ENCODE results near the gene CFTR. TPM values are rescaled to one million over a fixed set of nuclear protein-coding genes. Genes with fewer than 3 reads are reported as not detected.

Gene CFTR
- polyA plus RNA-seq, 1 donor (not counting 4 experiments of a cell fraction or from before 2014, with no cell fraction given), result not detected

GRCh38 chr7:117597755-117598154 is 117.9 kb downstream of the CFTR start:
- no peak overlapping the region for H3K27ac ChIP-seq (ENCODE audit: control insufficient read depth, insufficient read depth, low read length)
- H3K4me2 ChIP-seq (ENCODE audit: control insufficient read depth, extremely low read depth, insufficient read depth, low read depth, low read length), result no peak overlapping the region
- no peak overlapping the region for H3K4me3 ChIP-seq (ENCODE audit: control insufficient read depth in 2 of 3, extremely low read depth in 1 of 3, insufficient read depth in 2 of 3, low read depth in 1 of 3, low read length in 3 of 3)
- no peaks in the 10 kb centered on the region for H3K9me1 ChIP-seq (ENCODE audit: control insufficient read depth, extremely low read depth, insufficient read depth, low read length)
- H3K9ac ChIP-seq (ENCODE audit: control insufficient read depth, extremely low read depth, insufficient read depth, low read length), result no peak overlapping the region
- dilution Hi-C loops (cut with MboI; ENCODE audit: extremely low pct_ligation_motif_present, low sequenced_read_pairs), result no loop called here
- no peak overlapping the region for H2AFZ ChIP-seq (ENCODE audit: control insufficient read depth, low read length)
- no peaks in the 10 kb centered on the region for H3K79me2 ChIP-seq (ENCODE audit: control insufficient read depth, insufficient read depth, low read length)
- FAIRE-seq, result no peak
- DNase-seq (ENCODE audit: low read depth, low spot score), result no peak
- H3K4me1 ChIP-seq (ENCODE audit: control insufficient read depth, extremely low read depth, insufficient read depth, low read length), result no peaks in the 10 kb centered on the region
- TF ChIP-seq EZH2 (IDR thresholded peaks at IDR 0.05; ENCODE audit: low read length), result no peak
- H3K27me3 ChIP-seq (ENCODE audit: control insufficient read depth, extremely low read depth, insufficient read depth, low read length), result no peaks in the 10 kb centered on the region
- H4K20me1 ChIP-seq (ENCODE audit: control insufficient read depth, extremely low read depth, insufficient read depth, low read length), result no peaks in the 10 kb centered on the region
- no peaks in the 10 kb centered on the region for H3K36me3 ChIP-seq (ENCODE audit: control insufficient read depth in 2 of 2, extremely low read depth in 1 of 2, insufficient read depth in 2 of 2, low read length in 2 of 2)
- H3K9me3 ChIP-seq (ENCODE audit: control insufficient read depth, low read depth, low read length), result no peaks in the 10 kb centered on the region

- H2AFZ ChIP-seq (ENCODE audit: control insufficient read depth, low read length), result no peak overlapping the region
- no peaks in the 10 kb centered on the region for H3K36me3 ChIP-seq (ENCODE audit: control insufficient read depth in 2 of 2, extremely low read depth in 1 of 2, insufficient read depth in 2 of 2, low read length in 2 of 2)
- no peaks in the 10 kb centered on the region for H3K4me1 ChIP-seq (ENCODE audit: control insufficient read depth, extremely low read depth, insufficient read depth, low read length)
- no peaks in the 10 kb centered on the region for H3K9me3 ChIP-seq (ENCODE audit: control insufficient read depth, low read depth, low read length)
- no peak for FAIRE-seq
- TF ChIP-seq CTCF (optimal IDR thresholded peaks at IDR 0.05 in 1 of 3, IDR thresholded peaks at IDR 0.05 in 1 of 3, conservative IDR thresholded peaks at IDR 0.05 in 1 of 3; ENCODE audit: extremely low read depth in 1 of 3, insufficient read depth in 2 of 3, low read length in 3 of 3), result no peak
- TF ChIP-seq EZH2 (IDR thresholded peaks at IDR 0.05; ENCODE audit: low read length), result no peak
- H3K4me2 ChIP-seq (ENCODE audit: control insufficient read depth, extremely low read depth, insufficient read depth, low read depth, low read length), result no peak overlapping the region
- no peak overlapping the region for H3K4me3 ChIP-seq (ENCODE audit: control insufficient read depth in 2 of 3, extremely low read depth in 1 of 3, insufficient read depth in 2 of 3, low read depth in 1 of 3, low read length in 3 of 3)
- H4K20me1 ChIP-seq (ENCODE audit: control insufficient read depth, extremely low read depth, insufficient read depth, low read length), result no peaks in the 10 kb centered on the region
- H3K9ac ChIP-seq (ENCODE audit: control insufficient read depth, extremely low read depth, insufficient read depth, low read length), result no peak overlapping the region
- H3K27me3 ChIP-seq (ENCODE audit: control insufficient read depth, extremely low read depth, insufficient read depth, low read length), result no peaks in the 10 kb centered on the region
- DNase-seq (ENCODE audit: low read depth, low spot score), result no peak
- H3K9me1 ChIP-seq (ENCODE audit: control insufficient read depth, extremely low read depth, insufficient read depth, low read length), result no peaks in the 10 kb centered on the region
- H3K27ac ChIP-seq (ENCODE audit: control insufficient read depth, insufficient read depth, low read length), result no peak overlapping the region
- dilution Hi-C loops (cut with MboI; ENCODE audit: extremely low pct_ligation_motif_present, low sequenced_read_pairs), result no loop called here
- no peaks in the 10 kb centered on the region for H3K79me2 ChIP-seq (ENCODE audit: control insufficient read depth, insufficient read depth, low read length)
These were observed 121.1 kb downstream of the CFTR start for GRCh38 chr7:117600911-117601310.

GRCh38 chr7:117603627-117604026 is 123.8 kb downstream of the CFTR start:
- Histone ChIP-seq H3K9ac (ENCODE audit: control insufficient read depth, extremely low read depth, insufficient read depth, low read length) (no peak overlapping the region), H3K27me3 (ENCODE audit: control insufficient read depth, extremely low read depth, insufficient read depth, low read length) (no peaks in the 10 kb centered on the region), H4K20me1 (ENCODE audit: control insufficient read depth, extremely low read depth, insufficient read depth, low read length) (no peaks in the 10 kb centered on the region), H3K4me1 (ENCODE audit: control insufficient read depth, extremely low read depth, insufficient read depth, low read length) (no peaks in the 10 kb centered on the region), H3K4me3 (ENCODE audit: control insufficient read depth in 2 of 3, extremely low read depth in 1 of 3, insufficient read depth in 2 of 3, low read depth in 1 of 3, low read length in 3 of 3) (no peak overlapping the region), H3K9me1 (ENCODE audit: control insufficient read depth, extremely low read depth, insufficient read depth, low read length) (no peaks in the 10 kb centered on the region), H3K4me2 (ENCODE audit: control insufficient read depth, extremely low read depth, insufficient read depth, low read depth, low read length) (no peak overlapping the region), H3K36me3 (ENCODE audit: control insufficient read depth in 2 of 2, extremely low read depth in 1 of 2, insufficient read depth in 2 of 2, low read length in 2 of 2) (no peaks in the 10 kb centered on the region), H2AFZ (ENCODE audit: control insufficient read depth, low read length) (no peak overlapping the region), H3K9me3 (ENCODE audit: control insufficient read depth, low read depth, low read length) (no peaks in the 10 kb centered on the region), H3K27ac (ENCODE audit: control insufficient read depth, insufficient read depth, low read length) (no peak overlapping the region), H3K79me2 (ENCODE audit: control insufficient read depth, insufficient read depth, low read length) (no peaks in the 10 kb centered on the region)
- dilution Hi-C loops (cut with MboI; ENCODE audit: extremely low pct_ligation_motif_present, low sequenced_read_pairs), result no loop called here
- FAIRE-seq (no peak), DNase-seq (ENCODE audit: low read depth, low spot score) (no peak)
- no peak for TF ChIP-seq CTCF (optimal IDR thresholded peaks at IDR 0.05 in 1 of 3, IDR thresholded peaks at IDR 0.05 in 1 of 3, conservative IDR thresholded peaks at IDR 0.05 in 1 of 3; ENCODE audit: extremely low read depth in 1 of 3, insufficient read depth in 2 of 3, low read length in 3 of 3)
- no peak for TF ChIP-seq EZH2 (IDR thresholded peaks at IDR 0.05; ENCODE audit: low read length)

Data from keratinocyte (primary cell).